ENCODE data around the gene DDX39B.

- no peak for TF ChIP-seq EP300 (IDR thresholded peaks at IDR 0.05)
- no peak for TF ChIP-seq POLR2A (IDR thresholded peaks at IDR 0.05)
Measured at GRCh38 chr6:31485055-31485454, 56.7 kb downstream of the DDX39B start.
